HG02678 (cell line): ENCODE measurements around the gene CD83.
"Not testable (repeated sequence)": the region's sequence is repeated elsewhere in the genome, so short reads cannot be mapped to it uniquely, and the experiment has no call there.

Source experiments
- ATAC-seq: cut with Tn5 transposase; IDR thresholded peaks from one replicate; pipeline ENCODE4 v1.9.1; 2021; ENCODE audit warnings: mild to moderate bottlenecking, moderate library complexity; ENCODE audit not compliant: unreplicated experiment

The CD83 gene, protein sequence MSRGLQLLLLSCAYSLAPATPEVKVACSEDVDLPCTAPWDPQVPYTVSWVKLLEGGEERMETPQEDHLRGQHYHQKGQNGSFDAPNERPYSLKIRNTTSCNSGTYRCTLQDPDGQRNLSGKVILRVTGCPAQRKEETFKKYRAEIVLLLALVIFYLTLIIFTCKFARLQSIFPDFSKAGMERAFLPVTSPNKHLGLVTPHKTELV

DNA sequence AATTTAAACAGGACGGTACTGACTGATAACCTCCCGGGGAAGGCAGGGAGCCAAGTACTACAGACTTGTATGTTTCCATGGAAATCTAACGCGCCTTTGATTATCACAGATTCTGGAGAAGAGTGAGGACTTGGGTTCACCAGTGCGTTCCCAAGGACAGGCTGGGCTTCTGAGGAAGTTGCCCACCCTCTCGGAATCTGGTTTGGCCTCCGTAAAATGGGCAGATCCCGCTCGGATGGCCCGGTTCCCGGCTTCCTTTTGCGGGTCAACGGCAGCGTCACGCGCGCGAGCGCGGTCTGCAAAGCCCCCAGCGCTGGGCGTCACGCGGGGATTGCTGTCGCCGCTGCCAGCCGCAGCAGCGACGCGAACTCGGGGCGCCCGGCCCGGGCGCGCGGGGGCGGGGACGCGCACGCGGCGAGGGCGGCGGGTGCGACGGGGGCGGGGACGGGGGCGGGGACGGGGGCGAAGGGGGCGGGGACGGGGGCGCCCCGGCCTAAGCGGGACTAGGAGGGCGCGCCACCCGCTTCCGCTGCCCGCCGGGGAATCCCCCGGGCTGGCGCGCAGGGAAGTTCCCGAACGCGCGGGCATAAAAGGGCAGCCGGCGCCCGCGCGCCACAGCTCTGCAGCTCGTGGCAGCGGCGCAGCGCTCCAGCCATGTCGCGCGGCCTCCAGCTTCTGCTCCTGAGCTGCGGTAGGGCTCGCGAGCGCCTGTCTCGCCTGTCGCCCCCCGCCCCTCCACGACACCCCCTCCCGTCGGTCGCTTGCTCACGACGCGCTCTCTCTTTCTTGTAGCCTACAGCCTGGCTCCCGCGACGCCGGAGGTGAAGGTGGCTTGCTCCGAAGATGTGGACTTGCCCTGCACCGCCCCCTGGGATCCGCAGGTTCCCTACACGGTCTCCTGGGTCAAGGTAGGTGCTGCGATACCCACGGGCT lies at the start of gene CD83:
TSS of gene CD83 (plus strand) at position 615 of the 933 bp plus-strand sequence. CDS start at position 655, 40 bp downstream.
- ATAC-seq = peak; percentile 70

DNA sequence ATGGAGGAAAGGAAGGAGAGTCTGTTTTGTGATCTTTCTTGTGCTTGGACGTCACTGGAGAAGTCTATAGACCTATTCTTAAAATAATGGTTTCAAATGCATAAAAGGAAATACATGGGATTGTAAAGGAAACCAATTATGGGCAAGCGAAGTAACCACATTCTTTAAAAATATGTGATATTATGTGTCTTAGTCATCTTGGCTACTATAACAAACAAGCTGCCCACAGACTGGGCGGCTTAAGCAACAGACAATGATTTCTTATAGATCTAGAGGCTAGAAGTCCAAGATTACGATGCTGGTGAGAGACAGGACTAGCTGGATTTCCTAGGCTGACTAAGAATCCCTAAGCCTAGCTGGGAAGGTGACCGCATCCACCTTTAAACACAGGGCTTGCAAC lies 49.4 kb upstream of the CD83 start:
- no peak for ATAC-seq

DNA sequence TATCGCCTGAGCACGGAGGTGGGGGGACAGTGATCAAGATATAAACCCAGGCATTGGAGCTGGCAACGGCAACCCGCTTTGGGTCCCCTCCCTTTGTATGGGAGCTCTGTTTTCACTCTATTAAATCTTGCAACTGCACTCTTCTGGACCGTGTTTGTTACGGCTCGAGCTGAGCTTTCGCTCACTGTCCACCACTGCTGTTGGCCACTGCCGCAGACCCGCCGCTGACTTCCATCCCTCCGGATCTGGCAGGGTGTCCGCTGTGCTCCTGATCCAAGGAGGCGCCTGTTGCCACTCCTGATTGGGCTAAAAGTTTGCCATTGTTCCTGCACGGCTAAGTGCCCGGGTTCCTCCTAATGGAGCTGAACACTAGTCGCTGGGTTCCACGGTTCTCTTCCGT lies 48.9 kb upstream of the CD83 start:
- ATAC-seq = no peak

DNA sequence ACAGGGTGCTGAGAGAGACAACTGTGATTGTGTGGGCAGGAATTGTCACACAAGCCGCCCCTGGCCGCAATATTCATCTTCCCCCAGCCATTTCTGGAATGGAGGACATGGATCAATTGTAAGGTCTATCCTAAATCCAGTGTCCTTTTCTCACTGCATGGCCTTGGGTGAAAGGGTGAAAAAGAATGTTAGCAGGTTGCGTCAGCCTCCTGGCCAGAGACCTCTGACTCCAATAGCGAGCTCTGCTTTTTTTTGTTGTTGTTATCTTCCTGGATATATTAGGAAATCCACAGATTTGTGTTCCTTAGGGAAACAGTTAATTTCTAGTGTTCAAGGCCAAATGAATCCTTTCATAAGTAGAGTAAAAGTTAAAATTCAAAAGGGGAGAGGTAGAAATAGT lies 47.1 kb upstream of the CD83 start:
- ATAC-seq = no peak

DNA sequence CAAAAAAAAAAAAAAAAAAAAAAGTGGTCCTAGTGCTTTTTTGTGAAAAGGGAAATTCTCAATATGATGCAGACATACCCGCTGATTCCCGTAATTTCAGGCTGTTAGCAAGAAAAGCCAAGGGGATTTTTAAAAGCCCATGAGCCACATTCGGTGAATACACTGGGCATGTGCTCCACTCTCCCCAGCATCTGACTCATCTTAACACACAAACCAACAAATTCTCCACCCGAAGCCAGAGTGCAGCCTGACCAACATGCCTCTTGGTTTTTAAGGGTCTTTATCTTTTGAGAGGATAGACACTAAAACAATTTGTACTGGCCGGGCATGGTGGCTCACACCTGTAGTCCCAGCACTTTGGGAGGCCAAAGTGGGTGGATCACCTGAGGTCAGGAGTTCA lies 45.5 kb upstream of the CD83 start:
- no peak for ATAC-seq

DNA sequence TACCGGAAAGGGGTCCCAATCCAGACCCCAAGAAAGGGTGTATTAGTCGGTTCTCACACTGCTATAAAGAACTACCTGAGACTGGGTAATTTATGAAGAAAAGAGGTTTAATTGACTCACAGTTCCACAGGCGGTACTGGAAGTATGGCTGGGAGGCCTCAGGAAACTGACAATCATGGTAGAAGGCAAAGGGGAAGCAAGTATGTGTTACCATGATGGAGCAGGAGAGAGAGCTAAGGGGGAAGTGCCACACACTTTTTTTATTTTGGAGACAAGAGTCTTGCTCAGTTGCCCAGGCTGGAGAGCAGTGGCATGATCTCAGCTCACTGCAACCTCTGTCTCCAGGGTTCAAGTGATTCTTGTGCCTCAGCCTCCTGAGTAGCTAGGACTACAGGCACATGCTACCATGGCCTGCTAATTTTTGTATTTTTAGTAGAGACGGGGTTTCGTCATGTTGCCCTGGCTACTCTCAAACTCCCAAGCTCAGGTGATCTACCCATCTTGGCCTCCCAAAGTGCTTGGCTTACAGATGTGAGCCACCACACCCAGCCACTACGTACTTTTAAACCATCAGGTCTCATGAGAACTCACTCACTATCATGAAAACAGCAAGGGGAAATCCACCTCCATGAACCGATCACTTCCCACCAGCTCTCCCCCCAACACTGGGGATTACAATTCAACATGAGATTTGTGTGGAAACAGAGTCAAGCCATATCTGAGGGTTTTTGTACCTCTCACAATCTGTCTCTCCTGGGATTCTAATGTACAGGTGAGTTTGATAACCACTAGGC lies 43.8 kb upstream of the CD83 start:
- ATAC-seq = not testable (repeated sequence)

DNA sequence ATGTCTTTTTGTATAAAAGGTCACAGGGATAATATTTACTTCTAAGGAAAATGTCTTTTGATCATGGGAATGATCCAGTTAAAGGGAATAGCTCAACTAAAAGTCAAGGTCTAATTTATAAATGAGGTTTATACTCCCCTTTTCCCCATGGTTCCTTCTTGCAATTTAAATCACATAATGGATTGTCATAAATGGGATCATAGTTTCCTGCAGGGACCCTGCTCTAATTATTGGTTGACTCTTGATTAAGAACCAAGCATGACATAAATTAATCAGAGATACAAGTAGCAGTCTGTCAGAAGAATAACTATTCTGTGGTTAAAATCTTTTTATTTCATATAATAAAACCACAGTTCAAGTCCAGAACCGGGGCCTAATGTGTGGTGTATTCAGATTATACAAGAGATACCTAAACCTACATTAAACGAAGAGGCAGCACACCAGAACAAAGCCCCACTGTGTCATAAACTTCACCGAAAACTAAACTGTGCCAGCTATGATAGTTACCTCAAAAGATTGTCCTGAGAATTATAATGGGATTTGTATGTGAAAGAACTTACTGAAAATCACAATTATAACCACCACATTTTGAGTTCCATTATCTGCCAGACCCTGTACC lies 43.0 kb upstream of the CD83 start:
- ATAC-seq = no peak

- ATAC-seq = peak; percentile 70
Observed at GRCh38 chr6:14075095-14075503, 42.5 kb upstream of the CD83 start.

DNA sequence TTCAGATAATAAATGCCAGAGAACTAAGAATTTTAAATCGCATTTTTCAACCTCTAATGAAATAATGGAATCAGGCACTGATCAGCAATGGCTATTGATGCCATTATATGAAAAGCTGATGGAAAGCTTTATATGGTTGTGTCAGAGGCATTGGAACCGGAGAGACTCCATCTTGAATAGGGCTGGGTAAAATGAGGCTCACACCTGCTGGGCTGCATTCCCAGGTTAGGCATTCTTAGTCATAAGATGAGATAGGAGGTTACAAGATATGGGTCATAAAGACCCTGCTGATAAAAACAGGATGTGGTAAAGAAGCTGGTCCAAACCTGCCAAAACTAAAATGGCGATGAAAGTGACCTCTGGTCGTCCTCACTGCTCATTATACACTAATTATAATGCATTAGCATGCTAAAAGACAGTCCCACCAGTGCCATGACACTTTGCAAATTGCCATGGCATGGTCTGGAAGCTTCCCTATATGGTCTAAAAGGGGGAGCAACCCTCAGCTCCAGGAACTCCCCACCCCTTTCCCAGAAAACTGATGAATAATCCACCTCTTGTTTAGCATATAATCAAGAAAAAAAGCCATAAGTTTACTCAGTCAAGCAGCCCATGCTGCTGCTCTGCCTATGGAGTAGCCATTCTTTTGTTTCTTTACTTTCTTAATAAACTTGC lies 40.2 kb upstream of the CD83 start:
- no peak for ATAC-seq

GRCh38 chr6:14079433-14079832 lies 38.1 kb upstream of the CD83 start:
- no peak for ATAC-seq

DNA sequence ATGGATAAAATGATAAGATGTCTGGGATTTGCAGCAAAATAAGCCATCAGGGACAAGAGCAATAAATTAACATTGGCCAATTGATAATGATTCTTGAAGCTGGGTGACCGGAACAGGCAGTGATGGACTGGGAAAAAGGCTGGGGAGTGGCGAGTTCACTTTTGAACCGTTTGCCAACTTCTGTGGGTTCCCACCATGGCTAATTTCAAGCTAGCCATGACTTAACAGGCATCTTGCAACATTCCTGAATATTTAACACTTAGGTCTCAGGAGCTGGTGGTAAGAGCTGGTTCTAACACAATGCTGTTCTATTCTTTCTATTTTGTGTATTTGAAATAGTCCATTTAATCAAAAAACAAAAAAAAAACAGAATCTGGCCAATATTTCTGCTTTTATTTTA lies 37.6 kb upstream of the CD83 start:
- ATAC-seq = no peak

- no peak for ATAC-seq
Observed at GRCh38 chr6:14081126-14081525, 36.4 kb upstream of the CD83 start.

- no peak for ATAC-seq
Observed at GRCh38 chr6:14082771-14083170, 34.8 kb upstream of the CD83 start.

GRCh38 chr6:14083262-14083661 lies 34.3 kb upstream of the CD83 start:
- ATAC-seq = no peak

DNA sequence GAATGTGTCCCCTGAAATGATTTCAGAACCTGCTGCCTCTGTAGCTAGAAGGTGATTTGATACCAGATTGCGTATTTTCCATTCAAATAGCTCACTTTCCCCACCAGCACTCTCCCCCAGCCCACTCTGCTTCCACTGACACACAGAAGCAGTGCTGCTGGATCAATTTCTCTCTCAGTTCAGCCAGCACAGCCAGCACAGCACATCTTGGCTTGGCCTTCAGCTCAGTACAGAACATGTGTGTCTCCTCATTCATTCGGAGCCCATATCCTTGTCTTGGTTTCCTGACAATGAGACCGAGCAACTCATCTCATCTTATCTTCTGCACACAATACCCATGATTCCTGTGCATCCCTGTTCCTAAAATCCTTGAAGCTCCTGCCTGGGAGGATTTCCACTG lies 33.8 kb upstream of the CD83 start:
- ATAC-seq = no peak

DNA sequence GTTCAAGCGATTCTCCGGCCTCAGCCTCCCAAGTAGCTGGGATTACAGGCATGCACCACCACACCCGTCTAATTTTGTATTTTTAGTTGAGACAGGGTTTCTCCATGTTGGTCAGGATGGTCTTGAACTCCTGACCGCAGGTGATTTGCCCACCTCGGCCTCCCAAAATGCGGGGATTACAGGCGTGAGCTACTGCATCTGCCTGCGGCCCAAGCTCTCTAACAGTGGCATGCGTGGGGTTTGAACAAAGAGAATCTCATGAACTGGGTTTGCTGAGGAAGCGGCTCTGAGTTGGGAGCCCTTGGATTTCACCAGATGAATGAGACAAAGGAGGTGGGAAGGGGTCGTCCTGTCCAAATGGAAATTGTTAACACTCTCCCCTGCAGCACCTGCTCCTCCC lies 33.2 kb upstream of the CD83 start:
- no peak for ATAC-seq

DNA sequence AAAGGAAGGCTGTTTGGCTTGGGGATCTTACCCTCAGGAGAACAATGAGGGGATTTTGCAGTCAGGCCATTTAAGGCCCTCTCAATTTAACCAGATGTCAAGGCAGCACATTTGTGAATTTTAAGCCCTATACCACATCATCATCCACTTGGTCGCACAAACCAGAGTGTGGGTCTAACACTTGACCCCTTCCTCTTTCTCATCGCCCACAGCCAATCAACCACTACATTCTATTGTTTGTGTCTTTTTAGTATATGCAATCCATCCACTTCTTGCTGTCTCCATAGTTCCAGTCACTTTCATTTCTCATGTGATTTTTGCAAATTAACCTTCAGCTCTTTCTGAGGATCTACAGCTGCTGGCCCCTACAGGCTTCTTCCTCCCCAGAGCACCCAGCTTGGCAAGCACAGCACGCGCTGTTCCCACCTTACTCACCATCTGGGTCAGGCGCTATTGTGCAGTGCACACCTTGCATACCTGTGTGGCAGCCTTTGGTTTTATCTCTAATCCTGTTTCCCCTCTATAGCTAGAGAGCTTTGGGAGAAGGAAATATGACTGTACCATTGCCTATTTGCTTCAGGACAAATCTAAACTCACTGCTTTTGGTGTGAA lies 32.3 kb upstream of the CD83 start:
- no peak for ATAC-seq

- no peak for ATAC-seq
Observed at GRCh38 chr6:14086701-14087100, 30.9 kb upstream of the CD83 start.

GRCh38 chr6:14088600-14089192 lies 28.9 kb upstream of the CD83 start:
- ATAC-seq = no peak

- peak; percentile 50 for ATAC-seq
Observed at GRCh38 chr6:14089224-14089623, 28.3 kb upstream of the CD83 start.
